Effector memory CD4-positive, alpha-beta T cell (primary cell): ENCODE results near the gene SLC9A7.

ENCODE experiments used
- DNase-seq, 3 donors: peaks; one replicate each; pipeline ENCODE4 v3.0.0-alpha.2; 2020
- H3K27ac ChIP-seq: 2 replicates; pipeline ENCODE4 v1.7.0; 2013; ENCODE audit warnings: mild to moderate bottlenecking, low read length, moderate library complexity; ENCODE audit not compliant: insufficient read depth, poor library complexity, severe bottlenecking
- H3K27me3 ChIP-seq: replicated peaks from 2 replicates; pipeline ENCODE4 v1.7.0; 2013; ENCODE audit warnings: mild to moderate bottlenecking, low read length; ENCODE audit not compliant: insufficient read depth, control insufficient read depth, poor library complexity, severe bottlenecking
- H3K36me3 ChIP-seq: 2 replicates; pipeline ENCODE4 v1.7.0; 2013; ENCODE audit warnings: mild to moderate bottlenecking, low read length, moderate library complexity; ENCODE audit not compliant: control insufficient read depth, insufficient read depth
- H3K4me1 ChIP-seq: 2 replicates; pipeline ENCODE4 v1.7.0; 2013; ENCODE audit warnings: low read length, mild to moderate bottlenecking; ENCODE audit not compliant: control insufficient read depth, insufficient read depth, poor library complexity, severe bottlenecking
- H3K4me3 ChIP-seq: 2 replicates; pipeline ENCODE4 v1.7.0; 2013; ENCODE audit warnings: low read length, low read depth, mild to moderate bottlenecking; ENCODE audit not compliant: insufficient read depth, poor library complexity, severe bottlenecking
- H3K9me3 ChIP-seq: 2 replicates; pipeline ENCODE4 v1.7.0; 2013; ENCODE audit warnings: mild to moderate bottlenecking, low read length, moderate library complexity; ENCODE audit not compliant: control insufficient read depth

Gene SLC9A7

DNA sequence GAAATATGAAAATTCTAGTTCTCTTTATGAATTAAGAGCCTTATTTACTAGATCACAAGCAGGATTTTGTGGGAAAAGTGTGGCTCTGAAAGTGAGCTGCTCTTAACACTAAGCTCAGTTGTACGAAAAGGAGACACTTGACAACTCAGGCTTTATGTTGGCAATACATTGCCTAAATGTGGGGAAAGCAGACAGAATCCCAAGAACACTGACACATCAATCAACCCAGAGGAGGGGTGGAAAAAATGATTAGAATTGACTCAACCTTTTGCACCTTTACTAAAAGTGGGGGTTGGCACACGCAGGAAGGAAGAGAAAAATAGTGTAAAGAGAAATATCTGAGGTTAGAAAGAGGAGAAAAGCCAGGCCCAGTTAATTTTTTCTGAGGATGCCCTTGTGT, 123.7 kb downstream of the SLC9A7 start:
- H3K4me3 ChIP-seq: no peak overlapping the region
- no peaks in the 10 kb centered on the region for H3K36me3 ChIP-seq
- no peak overlapping the region for H3K27ac ChIP-seq
- no peak for DNase-seq
- H3K9me3 ChIP-seq: no peaks in the 10 kb centered on the region
- H3K4me1 ChIP-seq: no peaks in the 10 kb centered on the region
- H3K27me3 ChIP-seq: no peaks in the 10 kb centered on the region

DNA sequence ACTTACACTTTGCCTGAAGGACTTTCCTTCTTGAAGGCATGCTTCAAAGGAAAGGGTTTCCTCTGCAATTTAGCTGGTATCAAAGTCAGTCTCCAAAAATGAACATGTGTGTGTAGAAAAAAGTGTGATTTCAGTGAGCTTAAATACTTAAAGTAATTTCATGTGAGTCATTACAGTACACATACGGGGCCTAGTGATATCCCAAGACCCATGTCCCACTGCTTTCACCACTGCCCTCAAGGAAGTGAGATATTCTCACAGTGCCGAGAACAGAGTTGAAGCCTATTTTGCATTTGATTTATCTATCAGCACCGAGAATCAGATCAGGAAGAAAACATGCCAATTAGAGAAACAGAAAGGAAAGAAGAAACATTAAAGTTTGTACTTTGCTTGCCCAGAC, 124.3 kb downstream of the SLC9A7 start:
- Histone ChIP-seq H3K27ac (no peak overlapping the region), H3K4me3 (no peak overlapping the region), H3K27me3 (no peaks in the 10 kb centered on the region), H3K4me1 (no peaks in the 10 kb centered on the region), H3K36me3 (no peaks in the 10 kb centered on the region), H3K9me3 (no peaks in the 10 kb centered on the region)
- no peak for DNase-seq

DNA sequence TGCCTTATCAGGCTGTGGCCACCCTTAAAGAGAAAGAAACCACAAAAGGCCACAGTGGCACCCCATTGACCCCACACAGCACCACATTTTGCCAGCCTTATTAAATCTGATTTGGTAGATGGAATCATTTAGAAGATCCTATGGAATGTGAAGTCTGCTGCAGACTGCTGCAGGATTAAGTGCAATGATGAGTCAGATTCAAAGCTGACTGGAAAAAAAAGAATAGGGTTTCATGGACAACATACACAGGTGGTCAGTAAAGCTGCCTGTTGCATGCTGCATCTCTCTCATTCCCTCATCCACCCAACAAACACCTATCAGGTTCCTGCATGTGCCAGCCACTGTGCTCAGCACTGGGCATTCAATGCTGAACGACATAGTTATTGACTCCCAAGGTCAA, 128.8 kb downstream of the SLC9A7 start:
- Histone ChIP-seq H3K27me3 (no peaks in the 10 kb centered on the region), H3K4me3 (no peak overlapping the region), H3K36me3 (no peaks in the 10 kb centered on the region), H3K9me3 (no peaks in the 10 kb centered on the region), H3K4me1 (peaks cover 9% of the 10 kb centered on the region), H3K27ac (no peak overlapping the region)
- DNase-seq: no peak

DNA sequence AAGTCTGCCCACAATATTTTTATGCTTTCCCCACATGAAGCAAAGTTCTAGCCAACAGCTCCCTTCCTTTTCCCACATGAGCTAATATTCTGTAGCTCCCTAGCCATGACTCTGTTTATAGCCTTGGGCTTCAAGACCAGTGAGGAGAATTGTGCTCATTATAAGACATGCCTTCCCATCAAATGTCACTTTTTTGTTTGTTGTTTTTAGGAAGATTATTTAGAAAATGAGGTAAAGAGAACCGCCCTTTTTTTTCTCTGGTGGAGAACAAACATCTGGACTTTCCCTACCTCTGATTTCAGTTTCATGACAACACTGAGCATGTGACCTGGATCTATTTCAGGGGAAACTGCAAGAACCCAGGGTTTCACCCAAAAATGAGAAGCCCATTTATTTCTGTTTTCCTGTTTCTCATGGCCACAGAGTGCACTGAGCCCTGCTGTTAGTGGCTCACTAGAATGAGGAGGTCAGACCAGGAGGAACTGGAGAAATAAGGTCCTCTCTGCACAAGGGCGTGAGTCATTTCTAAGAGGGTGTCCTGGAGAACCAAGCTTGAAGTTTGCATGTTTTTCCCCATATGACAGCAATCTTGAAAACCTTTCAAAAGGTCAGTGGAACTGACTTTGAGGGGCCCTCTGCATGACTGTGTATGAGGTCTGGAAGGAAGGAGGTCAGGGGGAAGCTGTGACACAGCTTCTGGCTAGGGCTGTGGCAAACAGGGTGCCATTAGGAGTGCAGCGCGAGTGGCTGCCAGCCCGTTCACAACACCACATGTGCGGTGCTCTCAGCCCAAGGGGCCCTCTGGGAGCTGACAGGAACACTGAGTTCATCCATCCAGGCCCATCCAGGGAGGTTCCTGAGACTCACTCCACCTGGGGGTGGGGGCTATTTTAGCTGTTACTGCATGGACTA, 130.2 kb downstream of the SLC9A7 start:
- Histone ChIP-seq H3K4me3 (no peak overlapping the region), H3K27me3 (no peaks in the 10 kb centered on the region), H3K27ac (no peak overlapping the region), H3K9me3 (no peaks in the 10 kb centered on the region), H3K4me1 (peaks cover 9% of the 10 kb centered on the region), H3K36me3 (no peaks in the 10 kb centered on the region)
- no peak for DNase-seq

DNA sequence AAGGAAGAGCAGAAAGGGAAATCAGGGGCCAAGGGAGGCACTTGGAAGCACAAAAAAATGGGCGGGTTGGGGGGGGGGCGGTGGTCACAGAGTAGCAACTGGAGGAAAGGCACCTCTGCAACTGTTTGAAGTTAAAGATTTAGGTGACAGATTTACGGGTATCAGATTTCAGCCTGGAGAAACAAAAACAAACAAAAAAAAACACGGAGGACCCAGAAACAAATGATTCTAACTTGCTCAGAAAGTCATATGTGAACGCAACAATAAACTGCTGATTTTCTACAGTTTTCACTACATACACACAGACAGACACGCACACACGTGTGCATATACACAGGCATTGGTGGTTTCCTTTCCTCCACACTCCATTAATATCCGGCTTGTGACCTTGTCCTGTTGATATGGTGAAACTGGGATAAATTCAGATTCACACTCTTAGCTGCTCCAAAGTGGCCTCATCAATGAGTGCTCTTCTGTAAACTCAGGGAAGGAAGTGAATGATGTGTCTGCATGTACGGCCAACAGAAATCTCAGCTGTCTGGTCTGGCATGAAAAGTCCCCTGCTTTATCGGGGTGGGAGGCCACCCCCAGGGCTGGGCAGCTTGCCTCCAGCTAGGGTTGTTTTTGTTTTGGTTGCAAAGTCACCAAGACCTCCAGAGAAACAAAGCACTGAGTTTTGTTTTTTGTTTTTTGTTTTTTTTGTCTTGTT, 131.1 kb downstream of the SLC9A7 start:
- Histone ChIP-seq H3K4me1 (peaks cover 9% of the 10 kb centered on the region), H3K27ac (no peak overlapping the region), H3K36me3 (no peaks in the 10 kb centered on the region), H3K4me3 (no peak overlapping the region), H3K9me3 (no peaks in the 10 kb centered on the region), H3K27me3 (no peaks in the 10 kb centered on the region)
- no peak for DNase-seq

DNA sequence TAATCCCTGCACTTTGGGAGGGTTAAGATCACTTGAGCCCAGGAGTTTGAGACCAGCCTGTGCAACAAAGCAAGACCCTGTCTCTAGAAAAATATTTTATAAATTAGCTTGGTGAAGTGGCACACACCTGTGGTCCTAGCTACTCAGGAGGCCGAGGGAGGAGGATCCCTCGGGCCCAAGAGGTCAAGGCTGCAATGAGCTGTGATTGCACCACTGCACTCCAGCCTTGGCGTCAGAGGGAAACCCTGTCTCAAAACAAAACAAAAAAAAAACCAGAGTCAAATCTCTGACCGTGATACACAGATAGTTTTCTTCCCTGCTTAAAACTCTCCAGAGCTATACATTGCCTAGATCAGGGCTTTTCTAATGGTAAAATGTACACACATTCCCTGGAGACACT, 131.9 kb downstream of the SLC9A7 start:
- no peaks in the 10 kb centered on the region for H3K27me3 ChIP-seq
- H3K36me3 ChIP-seq: no peaks in the 10 kb centered on the region
- no peaks in the 10 kb centered on the region for H3K9me3 ChIP-seq
- peaks cover 9% of the 10 kb centered on the region for H3K4me1 ChIP-seq
- no peak overlapping the region for H3K4me3 ChIP-seq
- no peak overlapping the region for H3K27ac ChIP-seq
- no peak for DNase-seq

DNA sequence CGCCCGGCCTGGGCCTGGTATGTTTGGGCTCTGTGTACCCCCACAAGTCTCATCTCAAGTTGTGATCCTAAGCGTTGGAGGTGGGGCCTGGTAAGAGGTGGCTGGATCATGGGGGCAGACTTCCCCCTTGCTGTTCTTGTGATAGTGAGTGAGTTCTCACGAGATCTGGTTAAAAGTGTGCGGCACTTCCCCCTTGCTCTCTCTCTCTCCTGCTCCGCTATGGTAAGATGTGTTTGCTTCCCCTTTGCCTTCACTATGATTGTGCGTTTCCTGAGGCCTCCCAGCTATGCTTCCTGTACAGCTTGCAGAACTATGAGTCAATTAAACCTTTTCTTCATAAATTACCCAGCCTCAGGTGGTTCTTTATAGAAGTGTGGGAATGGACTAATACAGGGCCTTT, 132.4 kb downstream of the SLC9A7 start:
- H3K4me3 ChIP-seq: no peak overlapping the region
- H3K9me3 ChIP-seq: no peaks in the 10 kb centered on the region
- no peak for DNase-seq
- peaks cover 9% of the 10 kb centered on the region for H3K4me1 ChIP-seq
- no peak overlapping the region for H3K27ac ChIP-seq
- no peaks in the 10 kb centered on the region for H3K36me3 ChIP-seq
- no peaks in the 10 kb centered on the region for H3K27me3 ChIP-seq

DNA sequence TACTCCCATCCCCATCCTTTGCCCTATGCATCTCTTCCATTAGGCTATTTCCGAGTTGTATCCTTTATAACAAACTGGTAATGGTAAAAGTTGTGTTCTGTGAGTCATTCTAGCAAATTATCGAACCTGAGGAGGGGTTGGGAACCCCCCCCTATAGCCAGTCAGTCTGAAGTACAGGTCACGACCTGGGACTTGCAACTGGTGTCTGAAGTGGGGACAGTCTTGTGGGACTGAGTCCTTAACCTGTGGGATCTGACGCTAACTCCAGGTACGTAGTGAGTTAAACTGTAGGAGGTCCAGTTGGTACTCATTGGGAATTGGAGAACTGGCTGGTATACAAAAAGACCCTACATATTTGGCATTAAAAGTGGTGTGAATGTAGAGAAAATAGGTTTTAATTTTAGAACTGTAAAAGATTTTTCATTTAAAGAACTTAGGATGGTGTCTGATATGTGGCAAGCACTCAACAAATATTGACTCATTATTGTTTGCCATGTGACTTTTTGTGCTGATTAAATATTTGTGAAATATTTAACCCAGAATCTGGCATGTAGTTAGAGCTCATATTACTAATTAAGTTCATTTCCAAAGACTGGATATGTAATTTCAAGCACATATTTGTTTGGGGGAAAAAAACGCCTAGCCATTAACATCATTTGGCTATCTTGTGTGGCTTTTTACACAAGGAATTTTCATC, 134.7 kb downstream of the SLC9A7 start:
- Histone ChIP-seq H3K4me3 (no peak overlapping the region), H3K36me3 (no peaks in the 10 kb centered on the region), H3K27ac (no peak overlapping the region), H3K27me3 (no peaks in the 10 kb centered on the region), H3K4me1 (peaks cover 9% of the 10 kb centered on the region), H3K9me3 (no peaks in the 10 kb centered on the region)
- DNase-seq: no peak

DNA sequence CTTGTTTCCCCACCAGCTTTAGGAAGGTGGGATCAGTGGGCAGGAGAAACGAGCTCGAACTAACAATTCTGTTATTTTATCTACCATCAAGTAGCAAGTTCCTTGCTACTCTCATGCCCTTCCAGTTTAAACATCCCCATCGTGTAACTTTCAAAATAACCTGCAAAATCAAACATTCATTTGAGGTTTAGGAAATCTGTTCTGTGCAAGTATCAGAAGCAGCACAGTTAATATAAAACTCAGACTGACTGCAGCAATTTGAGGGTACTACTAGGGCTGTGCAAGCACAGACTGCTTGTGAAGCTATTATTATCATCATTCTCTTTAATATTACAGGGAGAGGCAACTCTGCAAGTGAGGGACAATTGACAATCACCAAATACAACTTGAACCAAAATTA, 137.3 kb downstream of the SLC9A7 start:
- H3K4me3 ChIP-seq: no peak overlapping the region
- no peaks in the 10 kb centered on the region for H3K36me3 ChIP-seq
- no peak for DNase-seq

DNA sequence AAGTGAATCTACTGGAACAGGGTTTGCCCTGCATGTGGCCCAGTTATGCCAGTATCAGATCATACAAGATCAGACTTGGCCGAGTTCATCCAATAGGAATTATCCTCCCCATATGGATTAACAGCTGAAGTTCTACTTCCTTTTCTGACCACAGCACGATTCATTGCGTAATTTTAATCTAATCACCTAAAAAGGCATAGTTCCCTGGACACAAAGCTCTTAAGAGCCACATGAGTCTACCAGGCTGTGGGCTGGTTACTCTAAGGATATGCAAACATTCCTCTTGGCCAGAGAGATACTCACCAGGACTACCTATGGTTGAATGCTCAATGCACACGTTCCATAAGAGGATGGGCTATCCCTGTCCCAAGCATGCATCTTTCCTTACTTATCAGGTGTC, 138.4 kb downstream of the SLC9A7 start:
- no peaks in the 10 kb centered on the region for H3K36me3 ChIP-seq
- no peak overlapping the region for H3K27ac ChIP-seq
- no peaks in the 10 kb centered on the region for H3K9me3 ChIP-seq
- no peak overlapping the region for H3K4me3 ChIP-seq
- no peak for DNase-seq
- H3K27me3 ChIP-seq: no peaks in the 10 kb centered on the region
- no peaks in the 10 kb centered on the region for H3K4me1 ChIP-seq

More for the DNA sequence above, 137.3 kb downstream of the SLC9A7 start:
- Histone ChIP-seq H3K27ac (no peak overlapping the region), H3K27me3 (no peaks in the 10 kb centered on the region), H3K4me1 (no peaks in the 10 kb centered on the region), H3K9me3 (no peaks in the 10 kb centered on the region)
